HepG2 (cell line): ENCODE results near the gene LPAR4. TPM values are rescaled to one million over a fixed set of nuclear protein-coding genes. Genes with fewer than 3 reads are reported as not detected.

Experiments used
- ATAC-seq: fragments of 200-7000 bp; cut with Tn5 transposase; 3 replicates; pipeline ENCODE4 v1.9.1; 2020; ENCODE audit warnings: mild to moderate bottlenecking, moderate library complexity
- Bru-seq: library from RNA; stranded (reverse); fragments of 400-500 nt; gene quantifications from one replicate; lab custom pipeline; 2021; lab: Mats Ljungman, UMichigan
- BruChase-seq, 2 experiments: library from RNA; stranded (reverse); fragments of 400-500 nt; gene quantifications; one replicate each; lab custom pipeline; 2021; lab: Mats Ljungman, UMichigan
- BruUV-seq: library from RNA; stranded (reverse); fragments of 400-500 nt; replicated peaks from 2 replicates; lab custom pipeline; 2021; lab: Mats Ljungman, UMichigan
- CTCF ChIA-PET: fragments of 300-600 bp; formaldehyde crosslinking; extraction: SDS; loops from one replicate; lab custom pipeline; 2021; ENCODE audit warnings: low total read pairs, inconsistent platforms, low intra/inter-chr PET ratio; lab: Yijun Ruan, JAX
- POLR2A ChIA-PET: fragments of 350-600 bp; sonication (Branson Sonifier 250); formaldehyde crosslinking; loops from one replicate; lab custom pipeline; 2020; ENCODE audit warnings: antibody characterized with exemption, inconsistent platforms; lab: Yijun Ruan, JAX
- DNase-seq: peaks from one replicate; pipeline ENCODE4 v3.0.0-alpha.2; 2015; ENCODE audit warnings: low spot score
- FAIRE-seq: peaks from 3 replicates; lab custom pipeline; 2011; peaks lifted over from hg19 to GRCh38; lab: Jason Lieb, UNC
- H2AFZ ChIP-seq: one replicate; pipeline ENCODE4 v1.6.1; 2011; ENCODE audit warnings: low read length, inconsistent platforms
- H3K27ac ChIP-seq: fragments of 300-600 bp; 3 replicates; pipeline ENCODE4 v1.8.0; 2011; ENCODE audit warnings: mixed run types, mild to moderate bottlenecking, mixed read lengths, low read length, inconsistent platforms; ENCODE audit not compliant: insufficient read depth; ENCODE audit errors: extremely low read length
- H3K27me3 ChIP-seq, 2 experiments: fragments of 200-600 bp in 1 of 2; 2 replicates in 1 of 2; 3 replicates in 1 of 2; pipeline versions ENCODE4 v1.6.0 to v1.8.0; 2011; ENCODE audit warnings: low read length in 2 of 2, mild to moderate bottlenecking in 2 of 2, moderate library complexity in 2 of 2, inconsistent platforms in 1 of 2; ENCODE audit not compliant: insufficient read depth in 2 of 2, control insufficient read depth in 1 of 2
- H3K36me3 ChIP-seq, 2 experiments: fragments of 200-600 bp in 1 of 2; replicated peaks in 1 of 2; 2 replicates in 1 of 2; 3 replicates in 1 of 2; pipeline versions ENCODE4 v1.5.1 to v1.8.0; 2011; ENCODE audit warnings: low read length in 2 of 2, inconsistent platforms in 1 of 2; ENCODE audit not compliant: insufficient read depth in 2 of 2, control insufficient read depth in 1 of 2
- H3K4me1 ChIP-seq: 2 replicates; pipeline ENCODE4 v1.5.1; 2012; ENCODE audit warnings: low read length, inconsistent platforms; ENCODE audit not compliant: insufficient read depth
- H3K4me2 ChIP-seq: 2 replicates; pipeline ENCODE4 v1.6.0; 2011; ENCODE audit warnings: low read depth, low read length, inconsistent platforms
- H3K4me3 ChIP-seq, 3 experiments: fragments of 200-600 bp in 1 of 3; sonication (generic), shearing (Covaris generic) in 1 of 3; replicated peaks in 1 of 3; 2 replicates each; pipeline ENCODE4 v1.5.1; 2011 to 2016; ENCODE audit warnings: low read length in 3 of 3, inconsistent platforms in 2 of 3, low read depth in 2 of 3, mild to moderate bottlenecking in 2 of 3, control low read depth in 1 of 3, mixed read lengths in 1 of 3; ENCODE audit not compliant: insufficient read depth in 1 of 3
- H3K79me2 ChIP-seq: one replicate; pipeline ENCODE4 v1.6.1; 2011; ENCODE audit warnings: low read length, inconsistent platforms; ENCODE audit not compliant: insufficient read depth
- H3K9ac ChIP-seq: 2 replicates; pipeline ENCODE4 v1.6.0; 2011; ENCODE audit warnings: mild to moderate bottlenecking, low read depth, low read length, inconsistent platforms; ENCODE audit not compliant: insufficient read depth
- H3K9me3 ChIP-seq: 2 replicates; pipeline ENCODE4 v1.5.1; 2012; ENCODE audit warnings: mild to moderate bottlenecking, low read length
- H4K20me1 ChIP-seq: 2 replicates; pipeline ENCODE4 v1.6.0; 2011; ENCODE audit warnings: inconsistent platforms, mild to moderate bottlenecking, low read length, moderate library complexity; ENCODE audit not compliant: insufficient read depth
- EZH2 ChIP-seq: conservative IDR thresholded peaks from 2 replicates; pipeline ENCODE4 v1.6.1; 2012; ENCODE audit warnings: mild to moderate bottlenecking, low read depth, low read length, moderate library complexity
- SCMH1 ChIP-seq: sonication (generic); formaldehyde crosslinking; IDR thresholded peaks from 2 replicates; pipeline ENCODE4 v1.9.0; 2021; ENCODE audit warnings: missing genetic modification reagents, mild to moderate bottlenecking, borderline replicate concordance
- SOX6 ChIP-seq, 2 experiments: fragments of 450-650 bp in 1 of 2; sonication (generic) in 1 of 2; formaldehyde crosslinking in 1 of 2; IDR thresholded peaks; 2 replicates each; pipeline versions ENCODE4 v1.4.0 to v1.6.1; 2017 to 2020; ENCODE audit warnings: antibody characterized with exemption in 1 of 2, mild to moderate bottlenecking in 1 of 2, missing genetic modification reagents in 1 of 2
- ZNF737 ChIP-seq: sonication (generic); formaldehyde crosslinking; IDR thresholded peaks from 2 replicates; pipeline ENCODE4 v1.5.0; 2020; ENCODE audit warnings: missing genetic modification reagents, mild to moderate bottlenecking, borderline replicate concordance
- WGBS: methylation state at CpG from one replicate; pipeline ENCODE4 v1.1.6; 2017; ENCODE audit warnings: low lambda C conversion rate; 5-methylcytosine and 5-hydroxymethylcytosine counted together
- in situ Hi-C: cut with HindIII; loops from 2 replicates; pipeline ENCODE4 v1.10.0; 2017; ENCODE audit warnings: low pct_unique_long_range_greater_than_20kb; ENCODE audit not compliant: extremely low pct_ligation_motif_present
- intact Hi-C: fragments of 100-400 bp; cut with micrococcal nuclease; formaldehyde crosslinking; loops from one replicate; pipeline ENCODE4 v1.10.0; 2022; ENCODE audit not compliant: unreplicated experiment
- long read RNA-seq, 2 experiments: library from RNA in 1 of 2; library from polyadenylated mRNA in 1 of 2; stranded (forward) in 1 of 2; unstranded in 1 of 2; transcript quantifications; one replicate each; pipeline ENCODE4 v2.0.0, GENCODE V29; 2019 to 2022
- polyA minus RNA-seq, 3 experiments: library from RNA; depleted of rRNA, polyadenylated mRNA; stranded (reverse); fragments of >200 nt; gene quantifications; 2 replicates each; pipeline ENCODE4 v1.2.3, GENCODE V29; 2011; ENCODE audit warnings: low replicate concordance in 1 of 3
- polyA plus RNA-seq, 8 experiments: library from polyadenylated mRNA; depleted of rRNA in 3 of 8; stranded (reverse) in 7 of 8; unstranded in 1 of 8; fragments of >200 nt; fragmentation: Illumina TruSeq in 4 of 8; extraction: Trizol in 4 of 8; gene quantifications; 2 replicates each; pipeline versions ENCODE4 v1.2.1 to v1.2.3, GENCODE V29; 2011 to 2016; ENCODE audit warnings: low read depth in 4 of 8, missing spikeins in 1 of 8, mixed read lengths in 1 of 8; ENCODE audit not compliant: insufficient read depth in 1 of 8
- total RNA-seq, 5 experiments: library from RNA; depleted of rRNA; stranded (reverse); fragments of >200 nt; fragmentation: Illumina TruSeq; extraction: Trizol; gene quantifications; 2 replicates each; pipeline ENCODE4 v1.2.3, GENCODE V29; 2016; ENCODE audit warnings: low read depth in 1 of 5

Gene LPAR4, protein sequence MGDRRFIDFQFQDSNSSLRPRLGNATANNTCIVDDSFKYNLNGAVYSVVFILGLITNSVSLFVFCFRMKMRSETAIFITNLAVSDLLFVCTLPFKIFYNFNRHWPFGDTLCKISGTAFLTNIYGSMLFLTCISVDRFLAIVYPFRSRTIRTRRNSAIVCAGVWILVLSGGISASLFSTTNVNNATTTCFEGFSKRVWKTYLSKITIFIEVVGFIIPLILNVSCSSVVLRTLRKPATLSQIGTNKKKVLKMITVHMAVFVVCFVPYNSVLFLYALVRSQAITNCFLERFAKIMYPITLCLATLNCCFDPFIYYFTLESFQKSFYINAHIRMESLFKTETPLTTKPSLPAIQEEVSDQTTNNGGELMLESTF
- total RNA-seq (2016; rRNA removed; fragmentation: Illumina TruSeq; extraction: Trizol) (not detected in 2 replicates), polyA plus RNA-seq (2011; rRNA removed) (not detected in 2 replicates), polyA minus RNA-seq (2011; rRNA and poly(A)+ RNA removed; ENCODE audit: low replicate concordance) (not detected in 2 replicates), Bru-seq, nascent RNA (not detected), BruChase-seq, experiment 1, labeled RNA remaining after a 6-hour chase (percentile 13 among the genes with signal in this experiment), BruChase-seq, experiment 2, labeled RNA remaining after a 2-hour chase (not detected)
- total RNA-seq (2016; cell fraction: cytosol; rRNA removed; fragmentation: Illumina TruSeq; extraction: Trizol; ENCODE audit: low read depth) = not detected in 2 replicates
- not detected in 2 replicates for total RNA-seq (2016; cell fraction: insoluble cytoplasmic fraction; rRNA removed; fragmentation: Illumina TruSeq; extraction: Trizol)
- not detected in 2 replicates for total RNA-seq (2016; cell fraction: membrane; rRNA removed; fragmentation: Illumina TruSeq; extraction: Trizol)
- total RNA-seq (2016; cell fraction: nucleus; rRNA removed; fragmentation: Illumina TruSeq; extraction: Trizol) = not detected in 2 replicates
- not detected in 2 replicates for polyA plus RNA-seq (2011; cell fraction: cytosol; rRNA removed)
- not detected in 2 replicates for polyA plus RNA-seq (2011; cell fraction: nucleus; rRNA removed)
- polyA plus RNA-seq (2012) = not detected in 2 replicates
- not detected in 2 replicates for polyA plus RNA-seq (2016; cell fraction: cytosol; fragmentation: Illumina TruSeq; extraction: Trizol; ENCODE audit: low read depth)
- not detected in 2 replicates for polyA plus RNA-seq (2016; cell fraction: insoluble cytoplasmic fraction; fragmentation: Illumina TruSeq; extraction: Trizol; ENCODE audit: low read depth)
- polyA plus RNA-seq (2016; cell fraction: membrane; fragmentation: Illumina TruSeq; extraction: Trizol; ENCODE audit: low read depth) = not detected in 2 replicates
- not detected in 2 replicates for polyA plus RNA-seq (2016; cell fraction: nucleus; fragmentation: Illumina TruSeq; extraction: Trizol; ENCODE audit: insufficient read depth, low read depth)
- not detected in 2 replicates for polyA minus RNA-seq (2011; cell fraction: cytosol; rRNA and poly(A)+ RNA removed)
- polyA minus RNA-seq (2011; cell fraction: nucleus; rRNA and poly(A)+ RNA removed) = not detected in 2 replicates
- long read RNA-seq, experiment 1 = 0 reads
- long read RNA-seq, experiment 2 = 0 reads

DNA sequence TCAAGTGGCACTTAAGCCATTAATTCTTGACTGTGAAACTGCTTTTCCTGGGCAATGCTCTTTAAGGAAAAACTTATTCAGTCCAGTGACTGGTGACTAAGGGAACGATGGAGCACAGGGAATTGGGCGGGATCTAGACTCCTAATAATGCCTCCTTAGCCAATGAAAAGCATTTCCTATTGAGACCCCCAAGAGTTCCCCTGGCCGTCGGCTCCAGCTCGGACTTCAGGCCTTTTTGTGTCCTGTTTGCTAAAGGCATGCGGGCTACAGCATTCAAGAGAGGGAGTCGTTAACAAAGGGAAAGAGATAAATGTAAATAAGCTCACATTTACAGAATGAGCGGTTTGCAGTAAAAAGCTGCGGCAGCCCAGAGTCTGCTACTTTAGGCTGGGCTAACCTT, at the start of gene LPAR4:
LPAR4 (plus strand) TSS at position 232 of the 400 bp plus-strand sequence. CDS start 7,150 bp downstream, outside the sequence.
- Histone ChIP-seq H3K27me3 (no peaks in the 10 kb centered on the region), H3K9ac (no peak within 1 kb of the TSS), H3K4me3 (no peak within 1 kb of the TSS), H3K4me2 (no peak within 1 kb of the TSS), H2AFZ (no peak within 1 kb of the TSS), H3K4me1 (no peaks in the 10 kb centered on the region), H3K36me3 (no peaks in the 10 kb centered on the region), H4K20me1 (no peaks in the 10 kb centered on the region), H3K27ac (no peak within 1 kb of the TSS), H3K9me3 (no peaks in the 10 kb centered on the region), H3K79me2 (no peaks in the 10 kb centered on the region)
- no peak for TF ChIP-seq ZNF737 (CRISPR knock-in tag)
- TF ChIP-seq SCMH1 (CRISPR knock-in tag) = no peak
- TF ChIP-seq EZH2 = no peak
- no peak for TF ChIP-seq SOX6 (IDR thresholded peaks at IDR 0.05)
- no peak for TF ChIP-seq SOX6 (CRISPR knock-in tag; IDR thresholded peaks at IDR 0.05)
- intact Hi-C loops = no loop called here
- DNase-seq (no peak), ATAC-seq (no peak), FAIRE-seq (no peak)
- ChIA-PET POLR2A (no interaction called here), CTCF (no interaction called here)
- no TSS peak for BruUV-seq
- WGBS = 21% methylated on average over 9 of the region's 9 CpGs
- in situ Hi-C loops = no loop called here
